ENCODE data around the gene SIX5.
A peak's percentile ranks its signal among the peaks of the same experiment; 100 is the strongest.

SIX5 gene

GRCh38 chr19:45730368-45731288 lies 38.4 kb downstream of the SIX5 start, which contains the start of gene FBXO46 (continued):
- TF ChIP-seq ZSCAN30 (tag by site-specific recombination; IDR thresholded peaks at IDR 0.05) (no peak), PRDM4 (tag by site-specific recombination; IDR thresholded peaks at IDR 0.05) (peak; percentile 23; the same call in 1 of the 2 replicates), ZNF2 (tag by site-specific recombination; IDR thresholded peaks at IDR 0.05) (no peak), ZNF561 (tag by site-specific recombination; IDR thresholded peaks at IDR 0.05; ENCODE audit: borderline replicate concordance) (peak; percentile 46; the same call in 1 of the 2 replicates), ZNF426 (tag by site-specific recombination; IDR thresholded peaks at IDR 0.05) (no peak), ZNF639 (tag by site-specific recombination; IDR thresholded peaks at IDR 0.05) (no peak), ZBTB49 (tag by site-specific recombination; IDR thresholded peaks at IDR 0.05; ENCODE audit: low read depth) (no peak), ZFP69B (tag by site-specific recombination; IDR thresholded peaks at IDR 0.05) (0 out of 2 replicates have a peak, but pooled peaks have one; percentile 37), ZBTB6 (tag by site-specific recombination; IDR thresholded peaks at IDR 0.05) (peak; percentile 65; the same call in 1 of the 2 replicates), ZNF280D (tag by site-specific recombination; IDR thresholded peaks at IDR 0.05) (no peak), ZFP37 (tag by site-specific recombination; IDR thresholded peaks at IDR 0.05) (peak; percentile 35; the same call in 1 of the 2 replicates), ZNF423 (tag by site-specific recombination; IDR thresholded peaks at IDR 0.05) (peak; percentile 96), ZNF223 (tag by site-specific recombination; IDR thresholded peaks at IDR 0.05) (no peak), ZBTB10 (tag by site-specific recombination; IDR thresholded peaks at IDR 0.05) (no peak), BCL11B (tag by site-specific recombination; IDR thresholded peaks at IDR 0.05; ENCODE audit: low read depth) (0 out of 2 replicates have a peak, but pooled peaks have one; percentile 26), KLF17 (tag by site-specific recombination; IDR thresholded peaks at IDR 0.05) (no peak), ZNF398 (tag by site-specific recombination; IDR thresholded peaks at IDR 0.05) (peak; percentile 99), ZNF785 (tag by site-specific recombination; IDR thresholded peaks at IDR 0.05) (no peak), BCL6B (tag by site-specific recombination; IDR thresholded peaks at IDR 0.05) (no peak)
